H1 (cell line): ENCODE data around the gene ACBD6. TPM values are rescaled to one million over a fixed set of nuclear protein-coding genes. Genes with fewer than 3 reads are reported as not detected.

Source experiments
- BCL11A ChIP-seq, 2 experiments: IDR thresholded peaks; one replicate each; pipeline ENCODE4 v1.6.1; 2011; ENCODE audit warnings: low read depth in 2 of 2, low read length in 2 of 2, mild to moderate bottlenecking in 2 of 2
- CBX5 ChIP-seq: fragments of 300-800, 300-1000 bp; sonication (generic); IDR thresholded peaks from 2 replicates; pipeline ENCODE4 v1.7.1; 2016; ENCODE audit warnings: antibody characterized with exemption, low read length, low read depth
- CBX8 ChIP-seq: fragments of 300-800, 300-1000 bp; sonication (generic); IDR thresholded peaks from 2 replicates; pipeline ENCODE4 v1.7.1; 2016; ENCODE audit warnings: low read depth, low read length, borderline replicate concordance
- CREB1 ChIP-seq: IDR thresholded peaks from 2 replicates; pipeline ENCODE4 v1.6.1; 2012; ENCODE audit warnings: inconsistent platforms
- FOSL1 ChIP-seq: IDR thresholded peaks from 2 replicates; pipeline ENCODE4 v1.6.1; 2011; ENCODE audit warnings: mild to moderate bottlenecking, low read depth, low read length, moderate library complexity; ENCODE audit not compliant: insufficient read depth
- GABPA ChIP-seq: IDR thresholded peaks from 2 replicates; pipeline ENCODE4 v1.6.1; 2011; ENCODE audit warnings: mild to moderate bottlenecking, low read length, moderate library complexity, borderline replicate concordance; ENCODE audit not compliant: insufficient read depth
- POLR2A ChIP-seq, 2 experiments: IDR thresholded peaks; 1 replicate in 1 of 2; 2 replicates in 1 of 2; pipeline ENCODE4 v1.6.1; 2011; ENCODE audit warnings: low read depth in 2 of 2, low read length in 2 of 2, mild to moderate bottlenecking in 2 of 2; ENCODE audit errors: control extremely low read depth in 1 of 2
- RAD21 ChIP-seq, 2 experiments: IDR thresholded peaks in 1 of 2; conservative IDR thresholded peaks in 1 of 2; 2 replicates each; pipeline ENCODE4 v1.6.1; 2011; ENCODE audit warnings: low read depth in 2 of 2, low read length in 2 of 2, improper control_type of control experiment in 1 of 2, inconsistent platforms in 1 of 2, mild to moderate bottlenecking in 1 of 2, moderate library complexity in 1 of 2
- SIN3A ChIP-seq, 2 experiments: IDR thresholded peaks in 1 of 2; conservative IDR thresholded peaks in 1 of 2; 2 replicates each; pipeline ENCODE4 v1.6.1; 2011 to 2012; ENCODE audit warnings: low read length in 2 of 2, improper control_type of control experiment in 1 of 2, low read depth in 1 of 2, mild to moderate bottlenecking in 1 of 2
- TEAD4 ChIP-seq: IDR thresholded peaks from 2 replicates; pipeline ENCODE4 v1.6.1; 2012; ENCODE audit warnings: low read depth, low read length, inconsistent platforms, mixed read lengths
- USF2 ChIP-seq: IDR thresholded peaks from 2 replicates; pipeline ENCODE4 v1.6.1; 2011; ENCODE audit warnings: low read length, improper control_type of control experiment
- polyA plus RNA-seq, 7 experiments: library from polyadenylated mRNA; depleted of rRNA in 3 of 7; stranded (reverse) in 5 of 7; unstranded in 2 of 7; fragments of >200 nt in 5 of 7; fragments of 200-250 nt in 2 of 7; gene quantifications; 1 replicate in 5 of 7; 2 replicates in 1 of 7; 4 replicates in 1 of 7; pipeline versions ENCODE4 v1.2.1 to v1.2.3, GENCODE V29; 2011 to 2013; ENCODE audit warnings: missing spikeins in 2 of 7, mixed read lengths in 2 of 7
- total RNA-seq: library from RNA; stranded (reverse); fragmentation: NEBNext Ultra II Directional; extraction: Animal tissue kit (Norgen Biotek cat#: 25700); gene quantifications from 2 replicates; pipeline ENCODE4 v1.2.1, GENCODE V29; 2021

ACBD6 gene
- total and polyA plus RNA-seq, 2 of the 8 experiments (the other 6 are each of a cell fraction or from before 2014, with no cell fraction given): 52.0 to 67.7 TPM

GRCh38 chr1:180266275-180267210 is 235.8 kb downstream of the ACBD6 start (continued):
- TF ChIP-seq RAD21 (IDR thresholded peaks at IDR 0.05 in 1 of 2, conservative IDR thresholded peaks at IDR 0.05 in 1 of 2; ENCODE audit: low read depth in 2 of 2, low read length in 2 of 2) (no peak), GABPA (no peak), BCL11A (IDR thresholded peaks at IDR 0.05; ENCODE audit: low read depth in 2 of 2, low read length in 2 of 2) (no peak), SIN3A (conservative IDR thresholded peaks at IDR 0.05 in 1 of 2, IDR thresholded peaks at IDR 0.05 in 1 of 2; ENCODE audit: low read depth in 1 of 2, low read length in 2 of 2) (no peak), TEAD4 (no peak), FOSL1 (no peak), CBX5 (no peak), POLR2A (IDR thresholded peaks at IDR 0.05; ENCODE audit: control extremely low read depth in 1 of 2, low read depth in 2 of 2, low read length in 2 of 2) (no peak), CREB1 (no peak), USF2 (no peak), CBX8 (no peak)
- TF ChIP-seq, all 59 proteins: peak for 0
